ENCODE data around the gene DCLK2. TPM values are rescaled to one million over a fixed set of nuclear protein-coding genes. Genes with fewer than 3 reads are reported as not detected.

The DCLK2 gene
- polyA plus RNA-seq, 1 of the 3 experiments (the other 2 are of a cell fraction), result 10.1 TPM

GRCh38 chr4:150216726-150217125 is 138.5 kb downstream of the DCLK2 start:
- no peaks in the 10 kb centered on the region for H3K9me3 ChIP-seq
- H3K9me2 ChIP-seq, result no peaks in the 10 kb centered on the region
- no peak for DNase-seq
- peak overlapping the region; percentile 50 to 56; a peak in 3 of 4 replicates for H3K27ac ChIP-seq (ENCODE audit: low read depth in 2 of 2, low read length in 1 of 2)
- no peaks in the 10 kb centered on the region for H3K27me3 ChIP-seq (ENCODE audit: insufficient read depth)
- peaks cover 12% of the 10 kb centered on the region for H3F3A ChIP-seq (replicated peaks; ENCODE audit: insufficient read depth)
- CTCF ChIA-PET, result interaction anchor here (1.1 to 4.2 kb wide), 9 partner anchors 7 to 235 kb away, joined by 3 to 20 read pairs (median 4); no protein-coding TSS in a partner anchor
- no peak for TF ChIP-seq USF2 (IDR thresholded peaks at IDR 0.05; ENCODE audit: borderline replicate concordance, low read depth, low read length)
- TF ChIP-seq MEF2A (IDR thresholded peaks at IDR 0.05; ENCODE audit: borderline replicate concordance, low read depth), result no peak
- no peak for TF ChIP-seq NRF1 (IDR thresholded peaks at IDR 0.05; ENCODE audit: low read depth, low read length)
- TF ChIP-seq TEAD4 (IDR thresholded peaks at IDR 0.05; ENCODE audit: borderline replicate concordance, insufficient read depth), result no peak
- TF ChIP-seq SMC3 (IDR thresholded peaks at IDR 0.05; ENCODE audit: low read depth, low read length), result no peak
- no peak for TF ChIP-seq TCF12 (IDR thresholded peaks at IDR 0.05)
- no peak for TF ChIP-seq ZBTB33 (IDR thresholded peaks at IDR 0.05; ENCODE audit: borderline replicate concordance, low read depth)
- H2AFZ ChIP-seq (ENCODE audit: low read depth), result no peak overlapping the region
- 86% methylated on average over 5 of the region's 5 CpGs for WGBS (ENCODE audit: low lambda C conversion rate)
- peaks cover 0 to 22% of the 10 kb centered on the region in 2 experiments; a peak in 3 of 4 replicates for H3K4me1 ChIP-seq (ENCODE audit: control insufficient read depth in 1 of 2, insufficient read depth in 2 of 2, low read depth in 1 of 2, low read length in 1 of 2)
- POLR2A ChIA-PET, result no interaction called here
- no peak overlapping the region for H3K4me3 ChIP-seq (ENCODE audit: low read depth in 2 of 2, low read length in 1 of 2)
- H3K36me3 ChIP-seq (replicated peaks in 1 of 2; ENCODE audit: control insufficient read depth in 1 of 2, insufficient read depth in 2 of 2, low read length in 1 of 2), result peaks cover 3 to 19% of the 10 kb centered on the region in 2 experiments
- no peaks in the 10 kb centered on the region for H4K20me1 ChIP-seq (ENCODE audit: insufficient read depth)
- H3K4me2 ChIP-seq, result 0 out of 2 replicates have a peak overlapping the region, but pooled peaks have one; percentile 19
- H3K79me2 ChIP-seq (ENCODE audit: insufficient read depth), result peaks cover 5% of the 10 kb centered on the region; the same call in 1 of the 2 replicates
- H3K9ac ChIP-seq, result peak overlapping the region; percentile 6; the same call in 1 of the 2 replicates

GRCh38 chr4:150217192-150217591 is 138.9 kb downstream of the DCLK2 start:
- H3K4me1 ChIP-seq (ENCODE audit: control insufficient read depth in 1 of 2, insufficient read depth in 2 of 2, low read depth in 1 of 2, low read length in 1 of 2), result peaks cover 0 to 17% of the 10 kb centered on the region in 2 experiments; a peak in 3 of 4 replicates
- H3K9me3 ChIP-seq, result no peaks in the 10 kb centered on the region
- 23% methylated on average over 3 of the region's 3 CpGs for WGBS (ENCODE audit: low lambda C conversion rate)
- POLR2A ChIA-PET, result no interaction called here
- peak overlapping the region; percentile 6; the same call in 1 of the 2 replicates for H3K9ac ChIP-seq
- peaks cover 5% of the 10 kb centered on the region; the same call in 1 of the 2 replicates for H3K79me2 ChIP-seq (ENCODE audit: insufficient read depth)
- H3F3A ChIP-seq (replicated peaks; ENCODE audit: insufficient read depth), result peaks cover 10% of the 10 kb centered on the region
- peaks cover 3 to 22% of the 10 kb centered on the region in 2 experiments for H3K36me3 ChIP-seq (replicated peaks in 1 of 2; ENCODE audit: control insufficient read depth in 1 of 2, insufficient read depth in 2 of 2, low read length in 1 of 2)
- H3K4me3 ChIP-seq (ENCODE audit: low read depth in 2 of 2, low read length in 1 of 2), result no peak overlapping the region
- no peaks in the 10 kb centered on the region for H4K20me1 ChIP-seq (ENCODE audit: insufficient read depth)
- H3K27me3 ChIP-seq (ENCODE audit: insufficient read depth), result no peaks in the 10 kb centered on the region
- peak overlapping the region; percentile 50 to 56; a peak in 3 of 4 replicates for H3K27ac ChIP-seq (ENCODE audit: low read depth in 2 of 2, low read length in 1 of 2)
- no peaks in the 10 kb centered on the region for H3K9me2 ChIP-seq
- H3K4me2 ChIP-seq, result 0 out of 2 replicates have a peak overlapping the region, but pooled peaks have one; percentile 19
- CTCF ChIA-PET, result interaction anchor here (1.1 to 4.2 kb wide), 13 partner anchors 8 to 236 kb away, joined by 3 to 20 read pairs (median 4); no protein-coding TSS in a partner anchor
- H2AFZ ChIP-seq (ENCODE audit: low read depth), result no peak overlapping the region
- DNase-seq, result no peak
- TF ChIP-seq NFIC (IDR thresholded peaks at IDR 0.05; ENCODE audit: borderline replicate concordance), result 0 out of 2 replicates have a peak, but pooled peaks have one; percentile 11
- peak in 1 of 2 experiments; percentile 39; a peak in 1 of 4 replicates for TF ChIP-seq EP300 (IDR thresholded peaks at IDR 0.05; ENCODE audit: borderline replicate concordance in 1 of 2, low read depth in 1 of 2, low read length in 1 of 2)
- TF ChIP-seq, protein P1, sequence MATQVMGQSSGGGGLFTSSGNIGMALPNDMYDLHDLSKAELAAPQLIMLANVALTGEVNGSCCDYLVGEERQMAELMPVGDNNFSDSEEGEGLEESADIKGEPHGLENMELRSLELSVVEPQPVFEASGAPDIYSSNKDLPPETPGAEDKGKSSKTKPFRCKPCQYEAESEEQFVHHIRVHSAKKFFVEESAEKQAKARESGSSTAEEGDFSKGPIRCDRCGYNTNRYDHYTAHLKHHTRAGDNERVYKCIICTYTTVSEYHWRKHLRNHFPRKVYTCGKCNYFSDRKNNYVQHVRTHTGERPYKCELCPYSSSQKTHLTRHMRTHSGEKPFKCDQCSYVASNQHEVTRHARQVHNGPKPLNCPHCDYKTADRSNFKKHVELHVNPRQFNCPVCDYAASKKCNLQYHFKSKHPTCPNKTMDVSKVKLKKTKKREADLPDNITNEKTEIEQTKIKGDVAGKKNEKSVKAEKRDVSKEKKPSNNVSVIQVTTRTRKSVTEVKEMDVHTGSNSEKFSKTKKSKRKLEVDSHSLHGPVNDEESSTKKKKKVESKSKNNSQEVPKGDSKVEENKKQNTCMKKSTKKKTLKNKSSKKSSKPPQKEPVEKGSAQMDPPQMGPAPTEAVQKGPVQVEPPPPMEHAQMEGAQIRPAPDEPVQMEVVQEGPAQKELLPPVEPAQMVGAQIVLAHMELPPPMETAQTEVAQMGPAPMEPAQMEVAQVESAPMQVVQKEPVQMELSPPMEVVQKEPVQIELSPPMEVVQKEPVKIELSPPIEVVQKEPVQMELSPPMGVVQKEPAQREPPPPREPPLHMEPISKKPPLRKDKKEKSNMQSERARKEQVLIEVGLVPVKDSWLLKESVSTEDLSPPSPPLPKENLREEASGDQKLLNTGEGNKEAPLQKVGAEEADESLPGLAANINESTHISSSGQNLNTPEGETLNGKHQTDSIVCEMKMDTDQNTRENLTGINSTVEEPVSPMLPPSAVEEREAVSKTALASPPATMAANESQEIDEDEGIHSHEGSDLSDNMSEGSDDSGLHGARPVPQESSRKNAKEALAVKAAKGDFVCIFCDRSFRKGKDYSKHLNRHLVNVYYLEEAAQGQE (IDR thresholded peaks at IDR 0.05; ENCODE audit: low read depth, low read length), result no peak
- TF ChIP-seq MXI1 (IDR thresholded peaks at IDR 0.05; ENCODE audit: low read depth, low read length), result no peak
- TF ChIP-seq POLR2AphosphoS5 (IDR thresholded peaks at IDR 0.05; ENCODE audit: low read depth, low read length), result no peak
- no peak for TF ChIP-seq YY1 (IDR thresholded peaks at IDR 0.05; ENCODE audit: low read depth)
- TF ChIP-seq ELF1 (IDR thresholded peaks at IDR 0.05), result no peak
- no peak for TF ChIP-seq ZBTB33 (IDR thresholded peaks at IDR 0.05; ENCODE audit: borderline replicate concordance, low read depth)
- no peak for TF ChIP-seq MEF2A (IDR thresholded peaks at IDR 0.05; ENCODE audit: borderline replicate concordance, low read depth)
- TF ChIP-seq FOSL2 (IDR thresholded peaks at IDR 0.05; ENCODE audit: borderline replicate concordance, low read depth), result peak; percentile 13; the same call in 1 of the 2 replicates
- TF ChIP-seq RCOR1 (IDR thresholded peaks at IDR 0.05; ENCODE audit: low read length), result no peak
- no peak for TF ChIP-seq TEAD4 (IDR thresholded peaks at IDR 0.05; ENCODE audit: borderline replicate concordance, insufficient read depth)
- TF ChIP-seq RFX5 (IDR thresholded peaks at IDR 0.05; ENCODE audit: low read length), result no peak
- TF ChIP-seq NRF1 (IDR thresholded peaks at IDR 0.05; ENCODE audit: low read depth, low read length), result no peak

Measured in SK-N-SH (cell line).